Stomach (tissue), 4 donors: ENCODE measurements around the gene UQCRQ.

Experiments used
- POLR2A ChIP-seq, 4 donors: fragments of 450-650 bp; IDR thresholded peaks; one replicate each; pipeline ENCODE4 v1.6.1; 2016; ENCODE audit warnings: antibody characterized with exemption in 4 of 4, control low read depth in 2 of 4, mild to moderate bottlenecking in 1 of 4, moderate library complexity in 1 of 4
- TF ChIP-seq, protein P1 (sequence below), 7 experiments: fragments of 450-650 bp in 4 of 7; fragments of 200-600 bp in 3 of 7; sonication (generic) in 3 of 7; IDR thresholded peaks; one replicate each; pipeline ENCODE4 v1.5.1; 2016 to 2019; ENCODE audit warnings: antibody characterized with exemption in 7 of 7, control low read depth in 2 of 7, mild to moderate bottlenecking in 1 of 7

- TF ChIP-seq, protein P1, sequence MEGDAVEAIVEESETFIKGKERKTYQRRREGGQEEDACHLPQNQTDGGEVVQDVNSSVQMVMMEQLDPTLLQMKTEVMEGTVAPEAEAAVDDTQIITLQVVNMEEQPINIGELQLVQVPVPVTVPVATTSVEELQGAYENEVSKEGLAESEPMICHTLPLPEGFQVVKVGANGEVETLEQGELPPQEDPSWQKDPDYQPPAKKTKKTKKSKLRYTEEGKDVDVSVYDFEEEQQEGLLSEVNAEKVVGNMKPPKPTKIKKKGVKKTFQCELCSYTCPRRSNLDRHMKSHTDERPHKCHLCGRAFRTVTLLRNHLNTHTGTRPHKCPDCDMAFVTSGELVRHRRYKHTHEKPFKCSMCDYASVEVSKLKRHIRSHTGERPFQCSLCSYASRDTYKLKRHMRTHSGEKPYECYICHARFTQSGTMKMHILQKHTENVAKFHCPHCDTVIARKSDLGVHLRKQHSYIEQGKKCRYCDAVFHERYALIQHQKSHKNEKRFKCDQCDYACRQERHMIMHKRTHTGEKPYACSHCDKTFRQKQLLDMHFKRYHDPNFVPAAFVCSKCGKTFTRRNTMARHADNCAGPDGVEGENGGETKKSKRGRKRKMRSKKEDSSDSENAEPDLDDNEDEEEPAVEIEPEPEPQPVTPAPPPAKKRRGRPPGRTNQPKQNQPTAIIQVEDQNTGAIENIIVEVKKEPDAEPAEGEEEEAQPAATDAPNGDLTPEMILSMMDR (IDR thresholded peaks at IDR 0.05) = peak in 2 of 7 experiments; percentile 17 to 25
- TF ChIP-seq POLR2A (IDR thresholded peaks at IDR 0.05) = peak in 2 of 4 donors; percentile 80 to 90
Observed at GRCh38 chr5:132866342-132867045, at the start of gene UQCRQ, which contains the start of gene GDF9.
